NCI-H2227 (cell line): Measurements from ENCODE around the gene PHLDA1.
A peak's percentile ranks its signal among the peaks of the same experiment; 100 is the strongest.

Source experiments
- DNase-seq: peaks from one replicate; lab custom pipeline; 2025; ENCODE audit not compliant: unreplicated experiment; lab: John Stamatoyannopoulos, UW

The PHLDA1 gene

DNA sequence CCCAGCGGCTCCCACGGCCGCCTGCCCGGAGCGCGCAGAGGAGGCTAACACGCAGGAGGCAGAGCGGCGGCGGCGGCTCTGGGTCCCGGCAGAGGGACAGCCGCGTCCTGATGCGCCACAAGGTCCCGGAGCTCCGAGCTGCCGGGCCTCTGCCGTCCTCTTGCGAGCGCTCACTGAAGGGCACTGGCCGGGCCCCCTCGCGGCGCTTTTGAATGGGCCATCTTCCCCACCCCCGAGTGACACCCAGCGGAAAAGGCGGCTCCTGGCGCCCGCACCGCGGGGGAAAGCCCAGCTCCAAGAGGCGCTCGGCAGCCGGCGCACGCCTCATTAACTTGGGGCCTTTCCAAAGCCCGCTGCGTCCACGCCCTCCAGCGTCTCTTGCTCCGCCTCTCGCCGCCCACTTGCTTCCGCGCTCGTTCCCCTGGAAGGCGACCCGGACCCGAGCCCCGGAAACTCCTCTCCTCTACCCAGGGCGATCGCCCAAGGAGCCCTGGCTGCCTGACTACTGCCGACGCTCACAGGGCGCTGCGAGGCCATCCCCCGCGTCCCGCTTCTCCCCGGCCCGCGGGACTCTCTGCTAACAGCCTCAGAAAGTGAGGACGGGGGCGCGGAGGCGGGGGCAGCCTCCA, at the start of gene PHLDA1:
Gene PHLDA1 (minus strand): TSS at position 363 of the 629 bp plus-strand sequence.
- peak; percentile 84 for DNase-seq

DNA sequence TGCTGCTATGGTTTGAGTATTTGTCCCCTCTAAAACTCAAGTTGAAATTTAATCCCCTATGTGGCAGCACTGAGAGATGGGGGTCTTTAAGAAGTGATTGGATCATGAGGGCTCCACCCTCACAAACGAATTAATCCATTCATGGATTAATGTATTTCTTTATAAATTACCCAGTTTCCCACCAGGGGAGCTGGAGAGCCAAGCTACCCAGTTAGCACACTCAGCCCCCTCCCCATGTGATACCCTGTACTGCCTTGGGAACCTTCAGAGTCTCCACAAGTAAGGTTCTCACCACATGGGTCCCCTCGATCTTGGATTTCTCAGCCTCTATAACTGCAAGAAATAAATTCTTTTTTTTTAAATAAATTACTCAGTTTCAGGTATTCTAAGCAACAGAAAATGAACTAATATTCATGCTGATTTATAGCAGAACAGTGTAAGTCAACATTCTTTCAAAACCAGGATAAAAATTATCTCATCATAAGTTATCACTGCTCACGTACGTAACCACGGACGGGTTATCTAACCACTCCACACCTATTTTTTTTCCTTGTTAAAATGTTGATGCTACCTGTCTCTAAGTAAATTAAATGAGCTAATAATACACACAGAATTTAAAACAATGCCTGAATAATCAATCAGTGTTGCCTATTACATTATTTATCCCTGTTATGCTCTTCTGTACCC, 49.3 kb upstream of the PHLDA1 start:
- no peak for DNase-seq

DNA sequence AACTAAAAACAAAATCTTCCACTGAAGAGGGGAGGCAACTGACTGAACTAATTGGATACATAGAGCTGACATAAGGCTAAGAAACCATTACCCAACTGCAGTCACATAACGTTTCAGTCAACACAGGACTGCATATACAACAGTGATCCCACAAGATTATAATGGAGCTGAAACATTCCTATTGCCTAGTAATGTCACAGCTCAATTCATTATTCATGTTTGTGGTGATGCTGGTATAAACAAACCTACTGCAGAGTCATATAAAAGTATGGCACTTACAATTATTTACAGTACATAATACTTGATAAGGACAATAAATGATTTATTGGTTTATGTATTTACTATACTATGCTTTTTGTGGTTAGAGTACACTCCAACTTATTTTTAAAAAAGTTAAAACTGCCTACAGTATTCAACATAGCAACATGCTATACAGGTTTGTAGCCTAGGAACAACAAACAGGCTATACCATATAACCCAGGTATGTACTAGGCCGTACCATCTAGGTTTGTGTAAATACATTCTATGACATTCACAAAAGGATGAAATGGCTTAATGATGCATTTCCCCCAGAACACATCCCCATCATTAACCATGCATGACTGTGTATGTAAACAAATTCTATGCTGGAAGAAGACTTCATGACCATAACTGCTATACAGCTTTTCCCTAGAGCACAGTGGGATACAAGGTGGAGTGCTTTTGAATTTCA, 48.6 kb upstream of the PHLDA1 start:
- DNase-seq = no peak

DNA sequence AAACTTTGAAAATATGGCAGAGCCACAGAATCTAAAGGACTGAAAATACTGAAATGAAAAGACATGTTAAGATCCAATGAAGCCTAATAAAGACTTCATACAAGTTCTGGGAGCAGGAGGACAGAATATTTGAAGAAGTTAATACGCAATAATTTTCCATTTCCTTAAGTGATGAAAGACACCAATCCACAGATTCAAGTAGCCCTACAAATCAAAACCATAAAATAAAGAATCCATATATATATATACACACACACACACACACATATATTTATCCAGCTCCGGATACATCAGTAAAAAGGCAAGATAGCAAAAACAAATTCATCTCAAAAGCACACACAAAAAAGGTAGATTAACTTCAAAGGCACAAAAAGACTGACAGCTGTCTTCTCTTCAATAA, 47.2 kb upstream of the PHLDA1 start:
- no peak for DNase-seq

DNA sequence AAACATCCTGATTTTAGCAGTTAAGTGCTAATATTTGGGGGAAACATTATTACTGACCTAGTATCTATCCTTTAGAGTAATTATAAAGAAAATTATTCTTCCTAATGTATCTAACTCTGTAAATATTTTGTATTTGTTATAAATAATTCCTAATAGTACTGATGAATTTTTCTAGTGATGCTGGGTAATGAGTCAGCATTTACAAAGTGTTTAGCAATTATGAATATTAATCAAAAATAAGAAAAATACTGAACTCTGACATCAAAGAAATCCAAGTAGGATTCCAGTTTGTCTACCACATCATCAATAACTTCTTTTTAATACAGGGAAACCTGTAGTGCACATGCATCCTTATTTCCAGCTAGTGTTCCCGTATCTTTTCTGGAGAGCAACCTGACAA, 43.9 kb upstream of the PHLDA1 start:
- DNase-seq = no peak

DNA sequence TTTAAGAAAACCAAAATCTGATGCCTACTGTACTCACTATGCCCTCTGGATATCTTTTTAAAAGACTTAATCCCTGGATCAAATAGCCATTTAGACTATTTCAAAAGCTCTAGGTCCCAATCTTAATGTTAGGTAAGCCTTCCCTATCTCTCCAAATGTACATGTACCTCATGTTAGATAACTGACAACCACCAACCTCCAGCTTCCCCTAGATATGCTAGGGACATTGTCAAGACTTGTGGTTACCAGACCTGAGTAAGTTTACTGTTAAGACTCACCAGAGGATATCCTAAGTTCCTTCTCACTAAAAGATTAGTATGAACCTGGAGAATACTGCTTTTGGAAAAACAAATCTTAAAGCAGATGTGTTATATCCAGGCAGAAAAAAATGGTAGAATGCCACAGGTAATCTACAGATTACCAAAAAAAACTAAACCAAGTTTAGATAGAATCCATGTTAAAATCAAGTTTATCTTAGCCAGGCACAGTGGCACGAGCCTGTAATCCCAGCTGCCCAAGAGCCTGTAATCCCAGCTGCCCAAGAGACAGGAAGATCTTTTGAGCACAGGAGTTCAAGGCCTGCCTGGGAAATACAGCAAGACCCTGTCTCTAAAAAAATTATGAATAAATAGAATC, 43.2 kb upstream of the PHLDA1 start:
- DNase-seq = no peak

DNA sequence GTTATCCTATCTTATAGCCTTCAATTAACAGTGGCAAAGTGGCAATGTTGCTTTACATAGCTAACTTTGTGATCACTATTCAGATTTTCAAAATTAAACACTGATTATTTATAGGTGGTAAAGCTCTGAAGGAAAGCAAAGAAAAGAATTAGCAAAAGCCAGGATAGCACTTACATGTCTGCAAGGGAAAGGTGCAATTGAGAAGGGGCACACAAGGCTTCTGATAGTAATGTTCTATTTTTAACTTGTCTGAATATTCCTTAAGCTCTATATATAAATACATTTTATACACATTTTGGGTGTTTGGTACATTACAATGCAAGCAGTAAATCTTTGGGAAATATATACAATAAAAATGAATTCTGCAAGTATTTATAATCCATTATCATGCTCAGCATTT, 42.0 kb upstream of the PHLDA1 start:
- DNase-seq = no peak

DNA sequence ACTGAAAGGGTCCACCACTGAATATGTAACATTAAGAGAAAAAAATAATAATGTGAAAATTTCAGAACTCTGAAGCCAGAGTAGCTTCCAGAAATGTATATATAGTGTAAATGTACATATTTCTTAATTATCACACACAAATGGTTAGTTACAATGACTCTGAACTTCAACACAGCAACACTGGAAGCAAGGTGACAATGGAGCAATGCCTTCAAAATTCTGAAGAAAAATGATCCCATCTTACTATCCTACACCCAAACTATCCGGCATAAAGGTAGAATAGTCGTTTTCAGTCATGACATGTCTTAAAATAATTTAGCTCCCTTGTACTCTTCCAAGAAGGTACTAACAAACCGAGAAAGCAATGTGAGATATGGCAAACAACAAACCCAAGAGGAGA, 41.0 kb upstream of the PHLDA1 start:
- DNase-seq = no peak

DNA sequence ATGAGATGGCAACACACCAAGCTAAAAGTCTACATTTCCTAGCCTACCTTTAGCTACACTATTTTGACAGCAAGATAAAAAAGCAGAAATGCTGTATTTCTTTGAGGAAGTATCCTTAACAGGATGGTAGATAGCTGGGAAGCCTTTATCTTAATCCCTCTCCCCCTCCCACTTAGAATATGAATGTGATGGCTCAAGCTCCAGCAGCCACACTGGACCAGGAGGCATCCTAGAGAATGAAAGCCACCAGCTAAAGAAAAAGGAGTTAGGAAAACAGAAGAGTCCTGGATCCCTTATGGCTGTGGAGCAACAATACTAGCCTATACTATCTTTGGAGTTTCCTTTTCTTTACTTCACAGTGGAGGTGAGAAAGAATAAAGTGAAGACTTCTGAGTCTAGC, 37.8 kb upstream of the PHLDA1 start:
- no peak for DNase-seq

DNA sequence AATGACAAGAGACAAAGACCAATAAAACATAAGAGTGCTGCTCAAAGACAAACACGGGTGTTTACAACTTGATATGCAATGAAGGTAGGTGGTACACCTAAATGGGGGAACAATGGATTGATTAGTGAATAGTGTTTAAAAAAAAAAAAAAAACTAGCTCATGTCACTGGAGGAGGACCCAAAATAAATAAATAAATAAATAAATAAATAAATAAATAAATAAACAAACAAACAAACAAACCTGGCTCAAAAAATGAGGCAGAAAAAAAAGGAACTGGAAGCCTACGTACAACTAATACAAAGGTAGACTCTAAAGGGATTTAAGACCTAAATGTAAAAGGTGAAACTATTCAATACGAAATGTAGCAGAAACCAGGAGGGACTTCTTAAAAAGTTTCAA, 34.3 kb upstream of the PHLDA1 start:
- DNase-seq = no peak

DNA sequence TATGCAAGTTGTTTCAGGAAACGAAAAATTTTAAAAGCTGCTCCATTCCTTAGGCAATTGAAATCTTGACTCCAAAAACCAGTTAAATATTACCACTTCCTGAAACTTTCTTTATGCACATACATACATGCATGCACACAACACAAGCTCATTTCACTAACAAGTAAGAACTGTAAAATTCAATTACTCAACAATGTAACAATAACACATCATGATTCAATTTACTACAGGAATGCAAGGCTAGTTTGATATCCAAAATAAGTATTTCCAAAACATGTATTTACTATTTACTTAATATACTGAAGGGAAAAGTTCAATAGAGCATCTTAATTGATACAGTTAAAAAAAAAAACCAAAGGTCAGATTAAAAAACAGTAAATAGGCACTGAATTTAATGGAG, 33.3 kb upstream of the PHLDA1 start:
- no peak for DNase-seq

DNA sequence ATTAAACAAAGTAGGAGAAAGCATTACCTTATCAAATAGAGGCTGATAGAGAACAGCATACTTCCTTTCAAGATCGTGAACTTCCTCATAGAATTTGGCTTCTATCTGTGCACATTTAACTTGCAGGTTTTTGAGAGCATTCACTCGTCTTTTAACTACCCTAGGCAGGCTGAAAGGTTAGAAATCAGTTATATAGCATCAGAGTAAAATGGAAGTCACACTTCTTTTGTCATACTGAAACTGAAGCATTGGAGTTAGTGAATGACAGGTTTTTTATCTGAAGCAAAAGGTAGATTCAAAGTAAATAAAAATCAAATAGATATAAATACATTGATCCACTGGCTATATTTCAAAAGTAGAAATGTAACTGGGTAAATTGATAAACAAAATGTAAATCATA, 28.5 kb upstream of the PHLDA1 start:
- DNase-seq = no peak

DNA sequence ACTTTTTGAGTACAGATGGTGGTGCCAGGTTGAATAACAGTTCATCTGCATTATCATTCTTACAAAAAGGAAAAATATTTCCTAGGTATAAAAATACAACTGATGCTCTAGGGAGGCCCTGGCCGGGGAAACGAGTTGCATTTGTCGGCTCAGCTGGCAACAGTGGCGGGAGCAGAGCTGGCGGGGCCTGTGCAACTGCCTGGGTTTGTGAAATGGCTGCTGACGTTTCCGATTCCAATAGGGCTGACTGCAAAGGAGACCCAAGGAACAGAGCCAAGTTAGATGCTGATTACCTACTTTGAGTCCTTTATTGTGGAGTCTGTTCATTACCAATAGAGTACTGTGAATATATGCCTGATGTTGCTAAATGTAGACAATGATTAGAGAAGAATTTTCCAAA, 25.8 kb upstream of the PHLDA1 start:
- no peak for DNase-seq

DNA sequence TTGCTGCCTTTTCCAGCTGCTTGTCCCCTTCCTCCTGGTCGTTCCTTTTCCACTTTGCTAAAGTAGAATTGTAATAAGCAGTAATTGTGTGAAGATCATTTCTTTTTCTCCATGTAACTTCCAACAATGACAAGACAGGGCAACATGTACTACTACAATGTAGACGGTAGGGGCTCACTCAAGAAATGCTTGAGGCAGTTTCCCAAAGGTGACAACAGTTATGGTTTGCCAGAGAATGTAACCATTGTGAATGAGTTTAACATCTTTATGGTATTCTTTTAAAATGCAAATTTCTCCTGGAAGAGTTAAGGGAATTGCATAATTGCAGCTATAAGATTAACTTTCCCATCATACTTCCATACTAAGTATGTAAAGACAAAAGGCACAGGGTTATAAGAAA, 23.8 kb upstream of the PHLDA1 start:
- DNase-seq = no peak

DNA sequence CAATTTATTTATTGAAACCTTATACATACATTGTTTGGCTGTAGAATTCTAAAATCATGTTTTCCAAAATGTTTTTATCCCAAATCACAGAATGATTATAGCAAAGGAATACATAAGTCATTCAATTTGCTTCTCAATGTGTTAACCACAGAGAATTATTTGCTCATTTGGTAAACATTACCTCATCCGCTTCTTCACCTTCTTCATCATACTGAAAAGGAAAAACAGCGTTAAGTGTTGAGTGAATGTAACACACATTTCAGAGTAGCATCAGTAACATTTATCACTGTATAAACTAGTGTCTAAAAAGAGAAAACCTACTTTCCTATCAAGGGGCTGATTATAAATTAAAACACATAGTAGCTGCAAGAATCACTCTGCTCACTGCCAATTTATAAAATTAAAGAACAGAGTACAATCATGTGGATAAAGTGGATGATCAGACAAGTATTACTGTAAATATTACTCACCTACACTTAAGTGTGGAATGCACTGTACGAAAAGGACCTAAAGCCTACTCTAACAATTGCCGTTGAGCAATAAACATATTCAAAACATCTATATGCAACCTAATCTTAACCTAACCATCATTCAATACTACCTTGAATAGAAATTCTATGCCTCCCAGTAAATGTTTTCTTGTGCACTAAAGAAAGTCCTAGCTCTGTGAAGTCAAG, 18.1 kb upstream of the PHLDA1 start:
- DNase-seq = no peak

DNA sequence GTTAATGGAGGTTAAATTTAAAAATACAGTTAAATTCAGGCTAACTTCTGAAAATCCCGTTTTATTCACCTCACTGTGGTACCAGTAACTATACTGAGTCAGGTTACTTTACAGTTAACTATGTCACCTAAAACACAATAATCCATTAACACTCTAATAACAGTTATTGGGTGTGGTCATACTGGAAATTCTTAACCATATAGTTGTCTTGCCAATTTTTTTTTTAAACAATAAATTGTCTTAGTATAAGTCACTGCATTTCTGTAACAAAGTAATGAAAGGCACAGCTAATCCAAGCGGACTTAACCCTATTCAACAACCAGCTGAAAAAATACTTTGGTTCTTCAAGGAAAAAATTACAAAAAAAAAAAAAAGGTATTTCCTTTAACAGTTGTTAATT, 16.2 kb upstream of the PHLDA1 start:
- no peak for DNase-seq

DNA sequence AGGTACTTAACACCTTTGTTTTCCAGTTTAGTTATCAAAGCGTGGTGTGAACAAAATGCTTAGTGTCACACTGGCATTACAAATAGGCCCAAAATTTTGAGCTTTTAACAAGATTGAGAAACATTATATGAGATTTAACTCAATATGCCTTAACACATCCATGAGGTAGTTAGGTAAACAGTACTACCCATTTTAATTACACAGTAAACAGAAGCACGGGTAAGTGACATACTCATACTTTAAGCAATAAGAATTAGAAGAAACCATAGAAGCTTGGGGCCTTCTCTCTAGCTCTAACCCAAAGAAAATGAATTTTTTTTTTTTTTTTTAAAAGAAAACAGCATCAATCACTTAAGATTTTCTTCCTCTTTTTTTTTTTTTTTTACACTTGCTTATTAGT, 15.5 kb upstream of the PHLDA1 start:
- DNase-seq = no peak

DNA sequence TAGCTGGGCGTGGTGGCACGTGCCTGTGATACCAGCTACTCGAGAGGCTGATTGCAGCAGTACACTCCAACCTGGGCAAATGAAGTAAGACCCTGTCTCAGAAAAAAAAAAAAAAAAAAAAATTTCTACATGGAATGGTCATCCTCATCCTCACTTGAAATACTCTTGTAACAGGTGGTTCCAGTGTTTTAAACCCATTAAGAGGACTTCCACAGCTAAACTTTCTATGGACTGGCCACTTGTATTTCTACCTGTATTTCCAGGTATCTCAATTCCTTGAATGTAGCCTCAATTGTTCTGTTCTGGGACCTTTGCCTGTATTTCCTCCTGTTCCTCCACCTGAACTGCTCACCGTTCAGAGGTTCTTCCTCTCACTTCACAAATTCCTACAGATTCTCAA, 11.8 kb upstream of the PHLDA1 start:
- DNase-seq = no peak

DNA sequence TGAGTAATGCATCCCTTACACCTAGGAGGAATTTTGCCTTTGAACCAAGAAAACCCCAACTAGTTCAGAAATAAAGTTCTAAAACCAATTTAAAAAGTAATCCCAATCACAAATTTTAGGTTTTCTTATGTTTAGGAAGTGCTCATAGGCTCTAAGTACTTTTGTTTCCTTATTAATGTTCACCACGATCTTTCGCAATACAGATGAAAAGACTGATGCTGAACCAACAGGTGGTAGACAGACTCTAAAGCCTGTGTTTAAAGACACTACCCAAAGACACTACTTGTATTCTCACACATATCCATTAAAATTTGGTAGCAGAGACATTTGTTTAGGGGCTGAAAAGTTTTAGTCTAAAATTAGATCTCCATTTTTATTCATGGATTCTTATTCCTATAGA, 10.6 kb upstream of the PHLDA1 start:
- DNase-seq = no peak

DNA sequence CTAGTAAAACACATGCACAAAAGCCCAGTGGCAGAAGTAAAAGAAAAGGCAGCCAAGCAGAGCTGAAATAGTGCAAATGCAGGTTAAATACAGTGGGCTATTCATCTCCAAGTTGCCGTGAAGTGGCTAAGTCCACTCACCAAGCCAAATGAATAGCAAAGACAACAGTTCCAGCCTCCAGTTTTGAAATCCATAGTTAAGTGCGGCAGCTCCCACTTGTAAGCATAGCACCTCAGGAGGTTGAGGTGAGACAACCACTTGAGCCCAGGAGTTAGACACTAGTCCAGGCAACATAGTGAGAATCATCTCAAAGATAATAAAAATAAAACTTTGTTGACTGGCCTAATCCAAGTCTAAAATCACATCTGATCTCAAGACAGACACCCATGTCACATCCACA, 9.8 kb upstream of the PHLDA1 start:
- DNase-seq = no peak

DNA sequence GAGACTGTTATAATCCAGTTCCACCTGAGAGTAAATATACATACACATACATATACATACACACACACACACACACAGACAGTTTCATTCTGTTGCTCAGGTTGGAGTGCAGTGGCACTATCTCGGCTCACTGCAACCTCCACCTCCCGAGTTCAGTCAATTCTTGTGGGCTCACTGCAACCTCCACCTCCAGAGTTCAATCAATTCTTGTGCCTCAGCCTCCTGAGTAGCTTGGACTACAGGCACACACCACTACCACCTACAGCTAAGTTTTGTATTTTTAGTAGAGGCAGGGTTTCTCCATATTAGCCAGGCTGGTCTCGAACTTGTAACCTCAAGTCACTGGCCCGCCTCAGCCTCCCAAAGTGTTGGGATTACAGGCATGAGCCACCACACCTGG, 8.9 kb upstream of the PHLDA1 start:
- DNase-seq = no peak

DNA sequence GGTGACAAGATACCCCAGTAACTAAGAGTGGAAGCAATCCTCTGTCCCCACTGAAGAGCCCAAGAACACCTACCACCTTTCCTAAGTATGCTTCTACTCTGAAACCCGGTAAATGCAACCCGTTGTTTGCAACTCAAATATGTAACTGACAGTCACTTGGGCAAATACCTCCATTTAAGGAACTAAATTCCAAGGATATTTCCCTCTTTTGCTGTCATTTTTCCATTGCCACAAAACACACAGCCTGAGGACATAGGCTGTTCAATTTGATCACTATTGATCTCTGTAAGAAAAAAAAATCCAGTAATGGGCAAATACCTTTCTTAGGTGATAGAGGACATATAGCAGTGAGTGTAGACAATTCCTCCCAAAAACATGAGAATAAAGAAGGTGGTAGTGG, 6.6 kb upstream of the PHLDA1 start:
- no peak for DNase-seq
